Neural cell (in vitro differentiated cells): ENCODE results near the gene ANKRD40. TPM values are rescaled to one million over a fixed set of nuclear protein-coding genes. Genes with fewer than 3 reads are reported as not detected.

Source experiments
- H2AFZ ChIP-seq: fragments of 200-600, 300-800 bp; sonication (generic), shearing (Covaris generic); 2 replicates; pipeline ENCODE4 v1.6.0; 2014; ENCODE audit warnings: low read depth, mild to moderate bottlenecking, antibody characterized with exemption, low read length, moderate library complexity
- H3F3A ChIP-seq: fragments of 200-600 bp; shearing (Covaris generic); 2 replicates; pipeline ENCODE4 v1.6.1; 2016; ENCODE audit warnings: mild to moderate bottlenecking, moderate library complexity, mixed read lengths, antibody characterized with exemption, low read length; ENCODE audit not compliant: insufficient read depth, poor library complexity, severe bottlenecking
- H3K27ac ChIP-seq: fragments of 200-600, 300-800 bp; sonication (generic), shearing (Covaris generic); 2 replicates; pipeline ENCODE4 v1.5.1; 2014; ENCODE audit warnings: mild to moderate bottlenecking, low read length, moderate library complexity
- H3K27me3 ChIP-seq: fragments of 300-800, 200-600 bp; sonication (generic), shearing (Covaris generic); 2 replicates; pipeline ENCODE4 v1.6.0; 2014; ENCODE audit warnings: mild to moderate bottlenecking, low read depth, low read length, moderate library complexity; ENCODE audit not compliant: insufficient read depth
- H3K36me3 ChIP-seq: fragments of 300-800, 200-600 bp; sonication (generic), shearing (Covaris generic); 2 replicates; pipeline ENCODE4 v1.5.1; 2014; ENCODE audit warnings: mild to moderate bottlenecking, antibody characterized with exemption, low read length, moderate library complexity; ENCODE audit not compliant: insufficient read depth
- H3K4me2 ChIP-seq: fragments of 300-800, 200-600 bp; sonication (generic), shearing (Covaris generic); 2 replicates; pipeline ENCODE4 v1.6.0; 2014; ENCODE audit warnings: mild to moderate bottlenecking, low read length
- H3K4me3 ChIP-seq: fragments of 300-800, 200-600 bp; sonication (generic), shearing (Covaris generic); 2 replicates; pipeline ENCODE4 v1.5.1; 2014; ENCODE audit warnings: mild to moderate bottlenecking, low read length, moderate library complexity
- H3K79me2 ChIP-seq: fragments of 200-600 bp; shearing (Covaris generic); replicated peaks from 2 replicates; pipeline ENCODE4 v1.6.0; 2014; ENCODE audit warnings: mild to moderate bottlenecking, low read length, moderate library complexity; ENCODE audit not compliant: insufficient read depth
- H3K9ac ChIP-seq: fragments of 300-800, 200-600 bp; sonication (generic), shearing (Covaris generic); 2 replicates; pipeline ENCODE4 v1.6.1; 2016; ENCODE audit warnings: mild to moderate bottlenecking, low read length, mixed read lengths
- H3K9me2 ChIP-seq: fragments of 200-600 bp; shearing (Covaris generic); 2 replicates; pipeline ENCODE4 v1.6.1; 2016; ENCODE audit warnings: mild to moderate bottlenecking, low read length, mixed read lengths; ENCODE audit not compliant: insufficient read depth
- H3K9me3 ChIP-seq: fragments of 200-600, 300-800 bp; sonication (generic), shearing (Covaris generic); 2 replicates; pipeline ENCODE4 v1.6.1; 2016; ENCODE audit warnings: mild to moderate bottlenecking, mixed run types, low read length, moderate library complexity, mixed read lengths
- H4K20me1 ChIP-seq: fragments of 200-600 bp; shearing (Covaris generic); 2 replicates; pipeline ENCODE4 v1.6.1; 2016; ENCODE audit warnings: mild to moderate bottlenecking, mixed run types; ENCODE audit not compliant: insufficient read depth
- EP300 ChIP-seq: fragments of 450-650 bp; conservative IDR thresholded peaks from 2 replicates; pipeline ENCODE4 v1.6.1; 2014; ENCODE audit warnings: antibody characterized with exemption, mild to moderate bottlenecking, moderate library complexity; ENCODE audit not compliant: poor library complexity, severe bottlenecking
- EZH2 ChIP-seq: fragments of 200-600, 300-800 bp; shearing (Covaris generic), sonication (generic); IDR thresholded peaks from 2 replicates; pipeline ENCODE4 v1.6.1; 2014; ENCODE audit warnings: antibody characterized with exemption, low read length, borderline replicate concordance, mild to moderate bottlenecking; ENCODE audit not compliant: insufficient read depth, poor library complexity, severe bottlenecking
- POLR2AphosphoS5 ChIP-seq: IDR thresholded peaks from 2 replicates; pipeline ENCODE4 v1.6.1; 2012
- RAD21 ChIP-seq: fragments of 450-650 bp; conservative IDR thresholded peaks from 2 replicates; pipeline ENCODE4 v1.6.1; 2014; ENCODE audit warnings: antibody characterized with exemption, mild to moderate bottlenecking, moderate library complexity
- SMC3 ChIP-seq: fragments of 450-650 bp; conservative IDR thresholded peaks from 2 replicates; pipeline ENCODE4 v1.6.1; 2014; ENCODE audit warnings: antibody characterized with exemption, mild to moderate bottlenecking, moderate library complexity; ENCODE audit not compliant: poor library complexity
- TAF1 ChIP-seq: IDR thresholded peaks from 2 replicates; pipeline ENCODE4 v1.6.1; 2012; ENCODE audit warnings: low read depth
- polyA plus RNA-seq: library from polyadenylated mRNA; depleted of rRNA; stranded (reverse); fragments of >200 nt; gene quantifications from 2 replicates; pipeline ENCODE4 v1.2.3, GENCODE V29; 2014
- TF ChIP-seq, protein P1 (sequence below): fragments of 450-650 bp; IDR thresholded peaks from 2 replicates; pipeline ENCODE4 v1.5.1; 2014; ENCODE audit warnings: antibody characterized with exemption, mild to moderate bottlenecking, moderate library complexity; ENCODE audit not compliant: poor library complexity, severe bottlenecking
- TF ChIP-seq, protein P2 (sequence below): IDR thresholded peaks from 2 replicates; pipeline ENCODE4 v1.6.1; 2012; ENCODE audit warnings: borderline replicate concordance

Gene ANKRD40
- polyA plus RNA-seq, 1 donor from 2014 or later, result 15.2 TPM

DNA sequence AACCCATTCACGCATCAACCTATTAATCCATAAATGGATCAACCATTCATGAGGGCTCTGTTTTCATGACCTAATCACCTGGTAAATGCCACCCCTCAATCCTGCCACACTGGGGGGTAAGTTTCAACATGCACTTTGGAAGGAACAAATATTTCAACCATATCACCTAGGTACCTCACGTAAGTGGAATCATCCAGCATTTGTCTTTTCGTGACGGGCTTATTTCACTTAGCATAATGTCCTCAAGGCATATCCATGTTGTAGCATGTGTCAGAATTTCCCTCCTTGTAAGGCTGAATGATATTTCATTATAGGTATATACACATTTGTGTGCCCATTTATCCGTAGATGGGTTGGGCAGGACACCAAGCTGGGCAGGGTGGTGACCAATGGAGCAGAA lies 35.6 kb downstream of the ANKRD40 start:
- Histone ChIP-seq H3K9me3 (no peaks in the 10 kb centered on the region), H4K20me1 (no peaks in the 10 kb centered on the region), H3K36me3 (no peaks in the 10 kb centered on the region), H3K4me2 (no peak overlapping the region), H3K79me2 (no peaks in the 10 kb centered on the region), H3K4me3 (no peak overlapping the region), H3K27me3 (no peaks in the 10 kb centered on the region), H3K9ac (no peak overlapping the region), H3K9me2 (no peaks in the 10 kb centered on the region), H2AFZ (no peak overlapping the region), H3K27ac (no peak overlapping the region), H3F3A (no peaks in the 10 kb centered on the region)
- TF ChIP-seq, protein P1, sequence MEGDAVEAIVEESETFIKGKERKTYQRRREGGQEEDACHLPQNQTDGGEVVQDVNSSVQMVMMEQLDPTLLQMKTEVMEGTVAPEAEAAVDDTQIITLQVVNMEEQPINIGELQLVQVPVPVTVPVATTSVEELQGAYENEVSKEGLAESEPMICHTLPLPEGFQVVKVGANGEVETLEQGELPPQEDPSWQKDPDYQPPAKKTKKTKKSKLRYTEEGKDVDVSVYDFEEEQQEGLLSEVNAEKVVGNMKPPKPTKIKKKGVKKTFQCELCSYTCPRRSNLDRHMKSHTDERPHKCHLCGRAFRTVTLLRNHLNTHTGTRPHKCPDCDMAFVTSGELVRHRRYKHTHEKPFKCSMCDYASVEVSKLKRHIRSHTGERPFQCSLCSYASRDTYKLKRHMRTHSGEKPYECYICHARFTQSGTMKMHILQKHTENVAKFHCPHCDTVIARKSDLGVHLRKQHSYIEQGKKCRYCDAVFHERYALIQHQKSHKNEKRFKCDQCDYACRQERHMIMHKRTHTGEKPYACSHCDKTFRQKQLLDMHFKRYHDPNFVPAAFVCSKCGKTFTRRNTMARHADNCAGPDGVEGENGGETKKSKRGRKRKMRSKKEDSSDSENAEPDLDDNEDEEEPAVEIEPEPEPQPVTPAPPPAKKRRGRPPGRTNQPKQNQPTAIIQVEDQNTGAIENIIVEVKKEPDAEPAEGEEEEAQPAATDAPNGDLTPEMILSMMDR, result no peak
- TF ChIP-seq POLR2AphosphoS5 (no peak), RAD21 (no peak), TAF1 (no peak), SMC3 (no peak)
- TF ChIP-seq, protein P2, sequence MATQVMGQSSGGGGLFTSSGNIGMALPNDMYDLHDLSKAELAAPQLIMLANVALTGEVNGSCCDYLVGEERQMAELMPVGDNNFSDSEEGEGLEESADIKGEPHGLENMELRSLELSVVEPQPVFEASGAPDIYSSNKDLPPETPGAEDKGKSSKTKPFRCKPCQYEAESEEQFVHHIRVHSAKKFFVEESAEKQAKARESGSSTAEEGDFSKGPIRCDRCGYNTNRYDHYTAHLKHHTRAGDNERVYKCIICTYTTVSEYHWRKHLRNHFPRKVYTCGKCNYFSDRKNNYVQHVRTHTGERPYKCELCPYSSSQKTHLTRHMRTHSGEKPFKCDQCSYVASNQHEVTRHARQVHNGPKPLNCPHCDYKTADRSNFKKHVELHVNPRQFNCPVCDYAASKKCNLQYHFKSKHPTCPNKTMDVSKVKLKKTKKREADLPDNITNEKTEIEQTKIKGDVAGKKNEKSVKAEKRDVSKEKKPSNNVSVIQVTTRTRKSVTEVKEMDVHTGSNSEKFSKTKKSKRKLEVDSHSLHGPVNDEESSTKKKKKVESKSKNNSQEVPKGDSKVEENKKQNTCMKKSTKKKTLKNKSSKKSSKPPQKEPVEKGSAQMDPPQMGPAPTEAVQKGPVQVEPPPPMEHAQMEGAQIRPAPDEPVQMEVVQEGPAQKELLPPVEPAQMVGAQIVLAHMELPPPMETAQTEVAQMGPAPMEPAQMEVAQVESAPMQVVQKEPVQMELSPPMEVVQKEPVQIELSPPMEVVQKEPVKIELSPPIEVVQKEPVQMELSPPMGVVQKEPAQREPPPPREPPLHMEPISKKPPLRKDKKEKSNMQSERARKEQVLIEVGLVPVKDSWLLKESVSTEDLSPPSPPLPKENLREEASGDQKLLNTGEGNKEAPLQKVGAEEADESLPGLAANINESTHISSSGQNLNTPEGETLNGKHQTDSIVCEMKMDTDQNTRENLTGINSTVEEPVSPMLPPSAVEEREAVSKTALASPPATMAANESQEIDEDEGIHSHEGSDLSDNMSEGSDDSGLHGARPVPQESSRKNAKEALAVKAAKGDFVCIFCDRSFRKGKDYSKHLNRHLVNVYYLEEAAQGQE, result no peak

DNA sequence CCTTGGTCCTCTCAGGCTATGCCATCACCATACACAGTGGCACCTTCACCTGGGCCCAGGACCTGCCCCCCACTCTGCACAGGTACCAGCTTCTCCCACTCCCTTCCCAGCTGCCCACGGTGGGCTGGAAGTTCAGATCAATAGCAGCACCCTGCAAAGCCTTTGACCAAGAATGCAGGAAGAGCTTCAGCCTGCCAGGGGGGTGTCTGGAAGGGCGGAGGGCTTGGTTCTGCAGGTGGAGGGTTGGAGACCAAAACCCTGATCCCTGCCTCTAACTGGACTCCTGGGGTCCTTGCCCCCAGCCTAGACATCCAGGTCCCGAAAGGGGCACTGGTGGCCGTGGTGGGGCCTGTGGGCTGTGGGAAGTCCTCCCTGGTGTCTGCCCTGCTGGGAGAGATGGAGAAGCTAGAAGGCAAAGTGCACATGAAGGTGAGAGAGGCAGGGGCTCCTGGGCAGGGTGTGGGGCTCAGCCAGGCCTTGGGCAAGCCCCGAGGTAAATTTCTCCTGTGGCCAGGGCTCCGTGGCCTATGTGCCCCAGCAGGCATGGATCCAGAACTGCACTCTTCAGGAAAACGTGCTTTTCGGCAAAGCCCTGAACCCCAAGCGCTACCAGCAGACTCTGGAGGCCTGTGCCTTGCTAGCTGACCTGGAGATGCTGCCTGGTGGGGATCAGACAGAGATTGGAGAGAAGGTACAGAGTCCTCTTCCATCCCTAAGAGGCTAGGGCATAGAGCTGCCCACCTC lies 38.7 kb downstream of the ANKRD40 start:
- H3K9ac ChIP-seq, result no peak overlapping the region
- no peak for TF ChIP-seq SMC3
- TF ChIP-seq EZH2, result no peak
- no peak for TF ChIP-seq RAD21
- TF ChIP-seq TAF1, result no peak
- TF ChIP-seq EP300, result no peak
- H2AFZ ChIP-seq, result no peak overlapping the region

More for the DNA sequence above, 38.7 kb downstream of the ANKRD40 start:
- no peaks in the 10 kb centered on the region for H4K20me1 ChIP-seq
- no peak overlapping the region for H3K27ac ChIP-seq
- no peak overlapping the region for H3K4me3 ChIP-seq
- no peaks in the 10 kb centered on the region for H3K79me2 ChIP-seq
- no peaks in the 10 kb centered on the region for H3K36me3 ChIP-seq
- H3K9me3 ChIP-seq, result no peaks in the 10 kb centered on the region
- no peaks in the 10 kb centered on the region for H3K27me3 ChIP-seq
- H3K4me2 ChIP-seq, result no peak overlapping the region
- H3K9me2 ChIP-seq, result no peaks in the 10 kb centered on the region
- H3F3A ChIP-seq, result no peaks in the 10 kb centered on the region
